Vagina (tissue), 2 donors: ENCODE measurements around the gene EPHB4. TPM values are rescaled to one million over a fixed set of nuclear protein-coding genes. Genes with fewer than 3 reads are reported as not detected.

Experiments
- DNase-seq, 2 donors: peaks; one replicate each; pipeline ENCODE4 v3.0.0-alpha.2; 2017; ENCODE audit errors: extremely low spot score in 2 of 2
- H3K27ac ChIP-seq: fragments of 200-600 bp; sonication (generic); one replicate; pipeline ENCODE4 v1.5.1; 2019
- H3K27me3 ChIP-seq: fragments of 200-600 bp; sonication (generic); one replicate; pipeline ENCODE4 v1.5.1; 2019
- H3K36me3 ChIP-seq, 2 donors: fragments of 200-600 bp; sonication (generic); one replicate each; pipeline ENCODE4 v1.5.1; 2017 to 2019
- H3K4me1 ChIP-seq: fragments of 200-600 bp; sonication (generic); one replicate; pipeline ENCODE4 v1.5.1; 2019
- H3K4me3 ChIP-seq, 2 donors: fragments of 200-600 bp; sonication (generic); 1 replicate in 1 of 2; 2 replicates in 1 of 2; pipeline ENCODE4 v1.5.1; 2016 to 2019
- H3K9me3 ChIP-seq: fragments of 200-600 bp; sonication (generic); one replicate; pipeline ENCODE4 v1.5.1; 2019
- CTCF ChIP-seq, 3 experiments: fragments of 450-650 bp in 2 of 3; fragments of 200-600 bp in 1 of 3; sonication (generic) in 1 of 3; IDR thresholded peaks; one replicate each; pipeline ENCODE4 v1.5.1; 2017 to 2019; ENCODE audit warnings: antibody characterized with exemption in 3 of 3, mild to moderate bottlenecking in 2 of 3, moderate library complexity in 2 of 3
- POLR2A ChIP-seq, 2 donors: fragments of 450-650 bp; IDR thresholded peaks; one replicate each; pipeline ENCODE4 v1.6.1; 2017; ENCODE audit warnings: antibody characterized with exemption in 2 of 2, mild to moderate bottlenecking in 2 of 2, moderate library complexity in 2 of 2
- POLR2AphosphoS5 ChIP-seq, 2 donors: sonication (generic); formaldehyde crosslinking; IDR thresholded peaks; one replicate each; pipeline ENCODE4 v1.9.0; 2017; ENCODE audit warnings: antibody characterized with exemption in 2 of 2, mild to moderate bottlenecking in 2 of 2, low read depth in 1 of 2; ENCODE audit not compliant: insufficient read depth in 1 of 2
- intact Hi-C: fragments of 100-400 bp; cut with DNase I; formaldehyde crosslinking; loops from one replicate; pipeline ENCODE4 v1.15.1; 2023
- total RNA-seq: library from RNA; depleted of rRNA; stranded (reverse); fragments of >200 nt; gene quantifications from one replicate; pipeline ENCODE4 v1.2.3, GENCODE V29; 2016

The EPHB4 gene
- total RNA-seq, 1 donor from 2014 or later = 72.4 TPM

- Histone ChIP-seq H3K4me3 (no peak overlapping the region), H3K9me3 (no peaks in the 10 kb centered on the region), H3K27me3 (no peaks in the 10 kb centered on the region), H3K27ac (no peak overlapping the region), H3K4me1 (peaks cover 34% of the 10 kb centered on the region), H3K36me3 (peaks cover 5 to 59% of the 10 kb centered on the region in 2 donors)
- intact Hi-C loops = no loop called here
- TF ChIP-seq CTCF (IDR thresholded peaks at IDR 0.05) (no peak), POLR2AphosphoS5 (IDR thresholded peaks at IDR 0.05; ENCODE audit: insufficient read depth in 1 of 2, low read depth in 1 of 2) (no peak), POLR2A (IDR thresholded peaks at IDR 0.05) (no peak)
- no peak for DNase-seq
Measured at GRCh38 chr7:100823140-100823525, 4.2 kb downstream of the EPHB4 start.

- H3K27me3 ChIP-seq = no peaks in the 10 kb centered on the region
- intact Hi-C loops = no loop called here
- no peak overlapping the region for H3K4me3 ChIP-seq
- peaks cover 34% of the 10 kb centered on the region for H3K4me1 ChIP-seq
- TF ChIP-seq POLR2AphosphoS5 (IDR thresholded peaks at IDR 0.05; ENCODE audit: insufficient read depth in 1 of 2, low read depth in 1 of 2) (no peak), CTCF (IDR thresholded peaks at IDR 0.05) (no peak), POLR2A (IDR thresholded peaks at IDR 0.05) (no peak)
- no peaks in the 10 kb centered on the region for H3K9me3 ChIP-seq
- DNase-seq = no peak
- H3K36me3 ChIP-seq = peaks cover 5 to 62% of the 10 kb centered on the region in 2 donors
- H3K27ac ChIP-seq = no peak overlapping the region
Measured at GRCh38 chr7:100822236-100823139, 4.8 kb downstream of the EPHB4 start.

GRCh38 chr7:100819586-100819985, 7.7 kb downstream of the EPHB4 start:
- Histone ChIP-seq H3K27me3 (no peaks in the 10 kb centered on the region), H3K4me3 (no peak overlapping the region), H3K27ac (no peak overlapping the region), H3K9me3 (no peaks in the 10 kb centered on the region), H3K36me3 (peaks cover 5 to 87% of the 10 kb centered on the region in 2 donors), H3K4me1 (peaks cover 16% of the 10 kb centered on the region)
- intact Hi-C loops = no loop called here
- DNase-seq = no peak
- TF ChIP-seq POLR2A (IDR thresholded peaks at IDR 0.05) (no peak), POLR2AphosphoS5 (IDR thresholded peaks at IDR 0.05; ENCODE audit: insufficient read depth in 1 of 2, low read depth in 1 of 2) (no peak)

GRCh38 chr7:100818825-100819224, 8.5 kb downstream of the EPHB4 start:
- no peaks in the 10 kb centered on the region for H3K27me3 ChIP-seq
- H3K9me3 ChIP-seq = no peaks in the 10 kb centered on the region
- no peak for DNase-seq
- H3K4me3 ChIP-seq = no peak overlapping the region
- H3K36me3 ChIP-seq = peaks cover 5 to 90% of the 10 kb centered on the region in 2 donors
- intact Hi-C loops = no loop called here
- peaks cover 9% of the 10 kb centered on the region for H3K4me1 ChIP-seq
- TF ChIP-seq POLR2AphosphoS5 (IDR thresholded peaks at IDR 0.05; ENCODE audit: insufficient read depth in 1 of 2, low read depth in 1 of 2) = no peak
- no peak for TF ChIP-seq CTCF (IDR thresholded peaks at IDR 0.05)
- TF ChIP-seq POLR2A (IDR thresholded peaks at IDR 0.05) = no peak
- no peak overlapping the region for H3K27ac ChIP-seq

GRCh38 chr7:100818366-100818765, 9.0 kb downstream of the EPHB4 start:
- TF ChIP-seq POLR2AphosphoS5 (IDR thresholded peaks at IDR 0.05; ENCODE audit: insufficient read depth in 1 of 2, low read depth in 1 of 2) (no peak), CTCF (IDR thresholded peaks at IDR 0.05) (no peak), POLR2A (IDR thresholded peaks at IDR 0.05) (no peak)
- peaks cover 5 to 90% of the 10 kb centered on the region in 2 donors for H3K36me3 ChIP-seq
- intact Hi-C loops = no loop called here
- no peak overlapping the region for H3K27ac ChIP-seq
- peaks cover 4% of the 10 kb centered on the region for H3K4me1 ChIP-seq
- no peaks in the 10 kb centered on the region for H3K9me3 ChIP-seq
- no peak overlapping the region for H3K4me3 ChIP-seq
- DNase-seq = no peak
- H3K27me3 ChIP-seq = no peaks in the 10 kb centered on the region
